HepG2 (cell line): ENCODE data around the gene LRSAM1. TPM values are rescaled to one million over a fixed set of nuclear protein-coding genes. Genes with fewer than 3 reads are reported as not detected.

Source experiments
- BCL6 ChIP-seq: IDR thresholded peaks from 2 replicates; pipeline ENCODE4 v1.6.1; 2016; ENCODE audit warnings: missing genetic modification reagents, missing compliant biosample characterization
- BRCA1 ChIP-seq: sonication (generic); formaldehyde crosslinking; IDR thresholded peaks from 2 replicates; pipeline ENCODE4 v1.4.0; 2020; ENCODE audit warnings: missing genetic modification reagents
- FOXC1 ChIP-seq: sonication (generic); formaldehyde crosslinking; IDR thresholded peaks from 2 replicates; pipeline ENCODE4 v1.8.0; 2022; ENCODE audit warnings: mild to moderate bottlenecking, missing genetic modification reagents, borderline replicate concordance
- GATA4 ChIP-seq: sonication (generic); IDR thresholded peaks from 2 replicates; pipeline ENCODE4 v1.6.1; 2016; ENCODE audit warnings: antibody characterized with exemption, low read depth, borderline replicate concordance
- HNRNPUL1 ChIP-seq: fragments of 200-400 bp; formaldehyde crosslinking; IDR thresholded peaks from 2 replicates; pipeline ENCODE4 v1.6.1; 2017; ENCODE audit warnings: low read depth, mild to moderate bottlenecking, low read length, moderate library complexity
- KMT2B ChIP-seq: IDR thresholded peaks from 2 replicates; pipeline ENCODE4 v1.6.1; 2016; ENCODE audit warnings: missing genetic modification reagents, missing compliant biosample characterization
- SATB2 ChIP-seq: sonication (generic); formaldehyde crosslinking; IDR thresholded peaks from 2 replicates; pipeline ENCODE4 v1.5.0; 2020; ENCODE audit warnings: missing genetic modification reagents
- ZC3H4 ChIP-seq: sonication (generic); formaldehyde crosslinking; IDR thresholded peaks from 2 replicates; pipeline ENCODE4 v1.4.0; 2020; ENCODE audit warnings: missing genetic modification reagents, borderline replicate concordance
- ZHX1 ChIP-seq: sonication (generic); formaldehyde crosslinking; IDR thresholded peaks from 2 replicates; pipeline ENCODE4 v1.8.1; 2022; ENCODE audit warnings: low read depth, mild to moderate bottlenecking, missing genetic modification reagents
- ZNF224 ChIP-seq: sonication (generic); formaldehyde crosslinking; IDR thresholded peaks from 2 replicates; pipeline ENCODE4 v1.5.0; 2020; ENCODE audit warnings: mild to moderate bottlenecking, missing genetic modification reagents
- ZNF362 ChIP-seq: sonication (generic); formaldehyde crosslinking; IDR thresholded peaks from 2 replicates; pipeline ENCODE4 v1.4.0; 2020; ENCODE audit warnings: missing genetic modification reagents, mild to moderate bottlenecking, borderline replicate concordance
- ZNF547 ChIP-seq: sonication (generic); formaldehyde crosslinking; IDR thresholded peaks from 2 replicates; pipeline ENCODE4 v1.5.1; 2020; ENCODE audit warnings: mild to moderate bottlenecking, missing genetic modification reagents
- ZNF609 ChIP-seq: sonication (generic); formaldehyde crosslinking; IDR thresholded peaks from 2 replicates; pipeline ENCODE4 v1.4.0; 2020; ENCODE audit warnings: mild to moderate bottlenecking, missing genetic modification reagents, borderline replicate concordance
- ZNF766 ChIP-seq: sonication (generic); formaldehyde crosslinking; IDR thresholded peaks from 2 replicates; pipeline ENCODE4 v1.5.0; 2020; ENCODE audit warnings: missing genetic modification reagents, borderline replicate concordance
- ZNF784 ChIP-seq: sonication (generic); formaldehyde crosslinking; IDR thresholded peaks from 2 replicates; pipeline ENCODE4 v1.5.1; 2020; ENCODE audit warnings: missing genetic modification reagents, mild to moderate bottlenecking, borderline replicate concordance
- ZSCAN25 ChIP-seq: sonication (generic); formaldehyde crosslinking; IDR thresholded peaks from 2 replicates; pipeline ENCODE4 v1.8.0; 2022; ENCODE audit warnings: mild to moderate bottlenecking, missing genetic modification reagents
- ZSCAN31 ChIP-seq: sonication (generic); formaldehyde crosslinking; IDR thresholded peaks from 2 replicates; pipeline ENCODE4 v1.5.0; 2020; ENCODE audit warnings: low read depth, mild to moderate bottlenecking, missing genetic modification reagents
- polyA plus RNA-seq, 8 experiments: library from polyadenylated mRNA; depleted of rRNA in 3 of 8; stranded (reverse) in 7 of 8; unstranded in 1 of 8; fragments of >200 nt; fragmentation: Illumina TruSeq in 4 of 8; extraction: Trizol in 4 of 8; gene quantifications; 2 replicates each; pipeline versions ENCODE4 v1.2.1 to v1.2.3, GENCODE V29; 2011 to 2016; ENCODE audit warnings: low read depth in 4 of 8, missing spikeins in 1 of 8, mixed read lengths in 1 of 8; ENCODE audit not compliant: insufficient read depth in 1 of 8
- total RNA-seq, 5 experiments: library from RNA; depleted of rRNA; stranded (reverse); fragments of >200 nt; fragmentation: Illumina TruSeq; extraction: Trizol; gene quantifications; 2 replicates each; pipeline ENCODE4 v1.2.3, GENCODE V29; 2016; ENCODE audit warnings: low read depth in 1 of 5

LRSAM1 gene
- total and polyA plus RNA-seq, 2 of the 13 experiments (the other 11 are each of a cell fraction or from before 2014, with no cell fraction given) = 8.7 to 10.2 TPM

GRCh38 chr9:127423934-127424675 lies 27.2 kb upstream of the LRSAM1 start, which contains the start of gene ZNF79 (continued):
- 0 out of 2 replicates have a peak, but pooled peaks have one; percentile 13 for TF ChIP-seq ZC3H4 (CRISPR knock-in tag)
- TF ChIP-seq ZNF609 (CRISPR knock-in tag) = no peak
- peak; percentile 37; the same call in 1 of the 2 replicates for TF ChIP-seq BCL6 (CRISPR knock-in tag)
- TF ChIP-seq ZHX1 (CRISPR knock-in tag) = no peak
- no peak for TF ChIP-seq ZNF784 (CRISPR knock-in tag)
- TF ChIP-seq ZNF224 (CRISPR knock-in tag) = no peak
- no peak for TF ChIP-seq ZNF362
- peak; percentile 45; the same call in 1 of the 2 replicates for TF ChIP-seq ZNF766 (CRISPR knock-in tag)
- TF ChIP-seq ZSCAN25 (CRISPR knock-in tag) = 0 out of 2 replicates have a peak, but pooled peaks have one; percentile 12
- peak; percentile 27; the same call in 1 of the 2 replicates for TF ChIP-seq ZSCAN31
- TF ChIP-seq FOXC1 (CRISPR knock-in tag) = peak; percentile 60; the same call in 1 of the 2 replicates
- TF ChIP-seq HNRNPUL1 = no peak
- peak; percentile 83 for TF ChIP-seq KMT2B (CRISPR knock-in tag)
- TF ChIP-seq ZNF547 (CRISPR knock-in tag) = peak; percentile 41; the same call in 1 of the 2 replicates
- 0 out of 2 replicates have a peak, but pooled peaks have one; percentile 9 for TF ChIP-seq BRCA1 (CRISPR knock-in tag)
- TF ChIP-seq GATA4 = 0 out of 2 replicates have a peak, but pooled peaks have one; percentile 36
- no peak for TF ChIP-seq SATB2
